GM19395 (cell line): ENCODE results near the gene EDIL3.

Source experiments
- ATAC-seq: cut with Tn5 transposase; IDR thresholded peaks from one replicate; pipeline ENCODE4 v1.9.1; 2021; ENCODE audit warnings: mild to moderate bottlenecking, moderate library complexity; ENCODE audit not compliant: unreplicated experiment

EDIL3 gene

GRCh38 chr5:83919071-83920041 is 465.3 kb downstream of the EDIL3 start:
- peak; percentile 80 for ATAC-seq

- no peak for ATAC-seq
Measured at GRCh38 chr5:83917261-83917908, 467.3 kb downstream of the EDIL3 start.

GRCh38 chr5:83914662-83915418 is 469.8 kb downstream of the EDIL3 start:
- no peak for ATAC-seq

- ATAC-seq, result no peak
Measured at GRCh38 chr5:83914199-83914598, 470.5 kb downstream of the EDIL3 start.

GRCh38 chr5:83913593-83913992 is 471.1 kb downstream of the EDIL3 start:
- ATAC-seq, result no peak

- no peak for ATAC-seq
Measured at GRCh38 chr5:83911367-83911919, 473.2 kb downstream of the EDIL3 start.

- no peak for ATAC-seq
Measured at GRCh38 chr5:83900306-83900705, 484.4 kb downstream of the EDIL3 start.

GRCh38 chr5:83899326-83899970 is 485.2 kb downstream of the EDIL3 start:
- no peak for ATAC-seq

GRCh38 chr5:83895860-83896259 is 488.8 kb downstream of the EDIL3 start:
- no peak for ATAC-seq

- ATAC-seq, result no peak
Measured at GRCh38 chr5:83891261-83891660, 493.4 kb downstream of the EDIL3 start.
